Parathyroid adenoma (tissue), 2 donors: ENCODE data around the gene ORM1.

Experiments used
- H2AFZ ChIP-seq: fragments of 300-600 bp; sonication (generic); one replicate; pipeline ENCODE4 v1.7.0; 2017; ENCODE audit warnings: antibody characterized with exemption, mild to moderate bottlenecking
- H3K27ac ChIP-seq: fragments of 300-600 bp; sonication (generic); one replicate; pipeline ENCODE4 v1.7.0; 2017
- H3K27me3 ChIP-seq: fragments of 300-600 bp; sonication (generic); one replicate; pipeline ENCODE4 v1.7.0; 2017; ENCODE audit warnings: low read length; ENCODE audit not compliant: control insufficient read depth, insufficient read depth
- H3K36me3 ChIP-seq: fragments of 300-600 bp; sonication (generic); one replicate; pipeline ENCODE4 v1.7.0; 2017; ENCODE audit warnings: low read length; ENCODE audit not compliant: control insufficient read depth, insufficient read depth
- H3K4me1 ChIP-seq: fragments of 300-600 bp; sonication (generic); one replicate; pipeline ENCODE4 v1.7.0; 2017; ENCODE audit warnings: control low read depth
- H3K4me2 ChIP-seq: fragments of 300-600 bp; sonication (generic); one replicate; pipeline ENCODE4 v1.7.0; 2017; ENCODE audit warnings: low read length
- H3K4me3 ChIP-seq: fragments of 300-600 bp; sonication (generic); one replicate; pipeline ENCODE4 v1.7.0; 2017; ENCODE audit warnings: low read depth, low read length
- H3K79me2 ChIP-seq: fragments of 300-600 bp; sonication (generic); one replicate; pipeline ENCODE4 v1.7.0; 2017; ENCODE audit warnings: control low read depth
- H3K9ac ChIP-seq: fragments of 300-600 bp; sonication (generic); one replicate; pipeline ENCODE4 v1.7.0; 2017; ENCODE audit warnings: mild to moderate bottlenecking
- H3K9me3 ChIP-seq: fragments of 300-600 bp; sonication (generic); one replicate; pipeline ENCODE4 v1.7.0; 2017; ENCODE audit warnings: low read length; ENCODE audit not compliant: control insufficient read depth
- TF ChIP-seq, protein P1 (sequence below): fragments of 300-600 bp; sonication (generic); IDR thresholded peaks from one replicate; pipeline ENCODE4 v1.7.0; 2017; ENCODE audit warnings: antibody characterized with exemption, mild to moderate bottlenecking
- donor health status: primary hyperparathyroidism.

Gene ORM1

GRCh38 chr9:114375386-114376175, 52.7 kb downstream of the ORM1 start:
- H3K4me1 ChIP-seq = no peaks in the 10 kb centered on the region
- H3K36me3 ChIP-seq = no peaks in the 10 kb centered on the region
- H3K9ac ChIP-seq = no peak overlapping the region
- no peak overlapping the region for H2AFZ ChIP-seq
- TF ChIP-seq, protein P1, sequence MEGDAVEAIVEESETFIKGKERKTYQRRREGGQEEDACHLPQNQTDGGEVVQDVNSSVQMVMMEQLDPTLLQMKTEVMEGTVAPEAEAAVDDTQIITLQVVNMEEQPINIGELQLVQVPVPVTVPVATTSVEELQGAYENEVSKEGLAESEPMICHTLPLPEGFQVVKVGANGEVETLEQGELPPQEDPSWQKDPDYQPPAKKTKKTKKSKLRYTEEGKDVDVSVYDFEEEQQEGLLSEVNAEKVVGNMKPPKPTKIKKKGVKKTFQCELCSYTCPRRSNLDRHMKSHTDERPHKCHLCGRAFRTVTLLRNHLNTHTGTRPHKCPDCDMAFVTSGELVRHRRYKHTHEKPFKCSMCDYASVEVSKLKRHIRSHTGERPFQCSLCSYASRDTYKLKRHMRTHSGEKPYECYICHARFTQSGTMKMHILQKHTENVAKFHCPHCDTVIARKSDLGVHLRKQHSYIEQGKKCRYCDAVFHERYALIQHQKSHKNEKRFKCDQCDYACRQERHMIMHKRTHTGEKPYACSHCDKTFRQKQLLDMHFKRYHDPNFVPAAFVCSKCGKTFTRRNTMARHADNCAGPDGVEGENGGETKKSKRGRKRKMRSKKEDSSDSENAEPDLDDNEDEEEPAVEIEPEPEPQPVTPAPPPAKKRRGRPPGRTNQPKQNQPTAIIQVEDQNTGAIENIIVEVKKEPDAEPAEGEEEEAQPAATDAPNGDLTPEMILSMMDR = no peak
- H3K27me3 ChIP-seq = no peaks in the 10 kb centered on the region
- H3K9me3 ChIP-seq = no peaks in the 10 kb centered on the region
- no peaks in the 10 kb centered on the region for H3K79me2 ChIP-seq
- no peak overlapping the region for H3K4me2 ChIP-seq
- no peak overlapping the region for H3K27ac ChIP-seq
- no peak overlapping the region for H3K4me3 ChIP-seq
